Upper lobe of left lung (tissue), 6 donors: ENCODE results near the gene SPATA32. TPM values are rescaled to one million over a fixed set of nuclear protein-coding genes. Genes with fewer than 3 reads are reported as not detected.

Experiments used
- ATAC-seq, 2 donors: fragments of 200-7000 bp; cut with Tn5 transposase; one replicate each; pipeline ENCODE4 v1.9.1; 2022; ENCODE audit warnings: mild to moderate bottlenecking in 2 of 2, moderate library complexity in 2 of 2; ENCODE audit not compliant: low FRiP score in 2 of 2
- DNase-seq, 2 donors: peaks; one replicate each; pipeline ENCODE4 v3.0.0-alpha.2; 2019 to 2020
- H3K27ac ChIP-seq, 4 donors: fragments of 200-600 bp; sonication (generic); one replicate each; pipeline ENCODE4 v1.5.1; 2016 to 2019
- H3K27me3 ChIP-seq, 4 donors: fragments of 200-600 bp; sonication (generic); one replicate each; pipeline ENCODE4 v1.5.1; 2017 to 2019
- H3K36me3 ChIP-seq, 4 donors: fragments of 200-600 bp; sonication (generic); one replicate each; pipeline ENCODE4 v1.5.1; 2016 to 2019
- H3K4me1 ChIP-seq, 4 donors: fragments of 200-600 bp; sonication (generic); one replicate each; pipeline ENCODE4 v1.5.1; 2018 to 2019
- H3K4me3 ChIP-seq, 4 donors: fragments of 200-600 bp; sonication (generic); one replicate each; pipeline ENCODE4 v1.5.1; 2017 to 2019; ENCODE audit warnings: mild to moderate bottlenecking in 2 of 4, moderate library complexity in 1 of 4
- H3K9me3 ChIP-seq, 4 donors: fragments of 200-600 bp; sonication (generic); one replicate each; pipeline ENCODE4 v1.5.1; 2018 to 2019
- EP300 ChIP-seq, 4 donors: sonication (generic); formaldehyde crosslinking; IDR thresholded peaks; one replicate each; pipeline ENCODE4 v1.5.1; 2017; ENCODE audit warnings: antibody characterized with exemption in 4 of 4, control low read depth in 2 of 4
- POLR2A ChIP-seq, 4 donors: fragments of 450-650 bp; IDR thresholded peaks; one replicate each; pipeline ENCODE4 v1.5.1; 2016 to 2017; ENCODE audit warnings: antibody characterized with exemption in 4 of 4, mild to moderate bottlenecking in 2 of 4
- POLR2AphosphoS5 ChIP-seq, 2 donors: sonication (generic); formaldehyde crosslinking; IDR thresholded peaks; one replicate each; pipeline ENCODE4 v1.5.1; 2017; ENCODE audit warnings: antibody characterized with exemption in 2 of 2
- WGBS, 2 donors: methylation state at CpG; one replicate each; pipeline ENCODE4 v1.1.5; 2017 to 2018; 5-methylcytosine and 5-hydroxymethylcytosine counted together
- total RNA-seq, 6 donors: library from RNA; depleted of rRNA in 4 of 6; stranded (reverse); fragments of >200 nt in 4 of 6; gene quantifications; one replicate each; pipeline versions ENCODE4 v1.1.0 to v1.2.1, GENCODE V29; 2016 to 2021
- TF ChIP-seq, protein P1 (sequence below), 6 experiments: fragments of 450-650 bp in 4 of 6; fragments of 200-600 bp in 2 of 6; sonication (generic) in 2 of 6; IDR thresholded peaks; one replicate each; pipeline ENCODE4 v1.5.1; 2016 to 2019; ENCODE audit warnings: antibody characterized with exemption in 6 of 6
- donor health status: DM: no; HTN: no; CAD: no; lungs with moderate emphysema.
- donor health status: DM: no; HTN: yes; CAD: no; lungs with severe emphysema.

SPATA32 gene
- total RNA-seq, 6 donors from 2014 or later, result 0.20 TPM; not detected in 5

DNA sequence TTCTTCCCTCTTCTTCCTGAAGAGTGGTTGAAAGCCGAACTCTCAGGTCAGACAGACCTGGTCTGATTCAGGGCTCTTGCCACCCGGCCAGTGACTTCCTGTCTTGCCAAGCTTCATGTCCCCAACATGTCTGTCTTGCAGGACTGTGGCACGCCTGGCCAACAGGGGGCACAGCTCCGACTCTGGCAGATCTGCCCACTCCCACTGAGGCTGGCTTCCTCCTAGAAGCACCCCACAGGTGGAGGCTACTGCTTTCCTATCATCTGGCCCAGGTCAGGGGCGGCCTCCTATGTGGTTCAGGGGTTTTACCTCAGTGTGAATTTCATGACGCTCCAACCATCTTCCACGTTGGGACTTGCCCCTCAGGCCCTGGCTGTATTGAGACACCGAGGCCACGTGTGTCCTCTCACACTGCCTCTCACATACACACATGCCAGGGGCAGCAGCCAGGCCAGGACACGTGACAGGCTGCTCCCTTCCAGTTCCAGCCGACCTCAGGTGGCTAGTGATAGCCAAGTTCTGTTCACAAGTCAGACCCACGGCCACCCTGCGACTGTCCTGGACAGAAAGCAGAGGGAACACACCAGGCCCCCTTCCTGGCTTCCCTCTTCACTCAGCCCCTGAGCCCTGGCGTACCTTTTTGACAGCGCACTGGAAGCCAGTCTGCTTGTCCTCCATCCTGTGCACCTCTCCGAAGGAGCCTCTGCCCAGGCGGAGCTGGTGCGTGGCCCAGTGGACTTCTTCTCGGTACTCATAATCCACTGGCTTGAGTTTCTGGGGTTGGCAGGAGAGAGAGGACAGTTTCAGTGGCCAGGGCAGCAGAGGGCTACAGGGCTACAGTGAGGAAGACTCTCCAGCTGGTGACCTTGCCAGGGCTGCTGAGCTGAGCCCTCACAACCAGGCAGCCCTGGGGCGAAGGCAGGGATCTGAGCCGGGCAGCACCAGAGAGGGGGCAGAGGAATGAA lies 22.6 kb upstream of the SPATA32 start:
- H3K4me1 ChIP-seq, result peaks cover 12 to 27% (median 24%) of the 10 kb centered on the region in 4 donors
- DNase-seq (no peak), ATAC-seq (peak in 1 of 2 donors; percentile 25)
- H3K27ac ChIP-seq, result peak overlapping the region in 2 of 4 donors; percentile 11 to 27
- no peaks in the 10 kb centered on the region for H3K9me3 ChIP-seq
- H3K36me3 ChIP-seq, result peaks cover 6 to 82% (median 42%) of the 10 kb centered on the region in 4 donors
- TF ChIP-seq EP300 (IDR thresholded peaks at IDR 0.05) (no peak), POLR2A (IDR thresholded peaks at IDR 0.05) (no peak), POLR2AphosphoS5 (IDR thresholded peaks at IDR 0.05) (no peak)
- TF ChIP-seq, protein P1, sequence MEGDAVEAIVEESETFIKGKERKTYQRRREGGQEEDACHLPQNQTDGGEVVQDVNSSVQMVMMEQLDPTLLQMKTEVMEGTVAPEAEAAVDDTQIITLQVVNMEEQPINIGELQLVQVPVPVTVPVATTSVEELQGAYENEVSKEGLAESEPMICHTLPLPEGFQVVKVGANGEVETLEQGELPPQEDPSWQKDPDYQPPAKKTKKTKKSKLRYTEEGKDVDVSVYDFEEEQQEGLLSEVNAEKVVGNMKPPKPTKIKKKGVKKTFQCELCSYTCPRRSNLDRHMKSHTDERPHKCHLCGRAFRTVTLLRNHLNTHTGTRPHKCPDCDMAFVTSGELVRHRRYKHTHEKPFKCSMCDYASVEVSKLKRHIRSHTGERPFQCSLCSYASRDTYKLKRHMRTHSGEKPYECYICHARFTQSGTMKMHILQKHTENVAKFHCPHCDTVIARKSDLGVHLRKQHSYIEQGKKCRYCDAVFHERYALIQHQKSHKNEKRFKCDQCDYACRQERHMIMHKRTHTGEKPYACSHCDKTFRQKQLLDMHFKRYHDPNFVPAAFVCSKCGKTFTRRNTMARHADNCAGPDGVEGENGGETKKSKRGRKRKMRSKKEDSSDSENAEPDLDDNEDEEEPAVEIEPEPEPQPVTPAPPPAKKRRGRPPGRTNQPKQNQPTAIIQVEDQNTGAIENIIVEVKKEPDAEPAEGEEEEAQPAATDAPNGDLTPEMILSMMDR (IDR thresholded peaks at IDR 0.05), result no peak
- H3K27me3 ChIP-seq, result no peaks in the 10 kb centered on the region
- 82 to 95% methylated on average over 13 to 21 of the region's 21 CpGs for WGBS, 2 donors
- H3K4me3 ChIP-seq, result no peak overlapping the region

DNA sequence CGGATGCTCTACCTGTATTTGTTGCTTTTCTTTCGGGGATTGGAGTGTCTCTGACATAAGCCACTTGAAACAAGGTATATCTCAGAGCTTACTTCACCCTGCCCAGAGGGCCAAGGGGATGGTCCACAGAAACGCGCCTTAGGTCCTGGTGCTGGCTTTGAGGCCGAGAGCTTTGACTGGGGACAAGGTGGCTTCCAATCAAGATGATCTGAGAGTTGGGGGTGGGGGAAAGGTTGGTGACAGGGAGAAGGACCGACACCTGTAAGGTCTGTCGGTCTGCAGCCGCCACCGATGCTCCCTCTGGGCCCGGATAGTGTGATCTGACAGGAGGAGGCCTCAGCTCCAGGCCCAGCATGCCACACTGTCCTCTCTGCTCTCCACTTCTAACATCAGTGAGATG lies 21.8 kb upstream of the SPATA32 start:
- ATAC-seq (no peak), DNase-seq (no peak)
- H3K27ac ChIP-seq, result peak overlapping the region in 3 of 4 donors; percentile 20 to 33 (median 27)
- H3K4me3 ChIP-seq, result no peak overlapping the region
- WGBS, 2 donors, result 84 to 96% methylated on average over 9 to 10 of the region's 10 CpGs
- no peaks in the 10 kb centered on the region for H3K9me3 ChIP-seq
- peaks cover 6 to 75% (median 42%) of the 10 kb centered on the region in 4 donors for H3K36me3 ChIP-seq
- TF ChIP-seq POLR2A (IDR thresholded peaks at IDR 0.05) (no peak), EP300 (IDR thresholded peaks at IDR 0.05) (no peak), POLR2AphosphoS5 (IDR thresholded peaks at IDR 0.05) (no peak)
- TF ChIP-seq, protein P1 (IDR thresholded peaks at IDR 0.05), result no peak
- H3K4me1 ChIP-seq, result peaks cover 12 to 24% (median 22%) of the 10 kb centered on the region in 4 donors
- no peaks in the 10 kb centered on the region for H3K27me3 ChIP-seq

DNA sequence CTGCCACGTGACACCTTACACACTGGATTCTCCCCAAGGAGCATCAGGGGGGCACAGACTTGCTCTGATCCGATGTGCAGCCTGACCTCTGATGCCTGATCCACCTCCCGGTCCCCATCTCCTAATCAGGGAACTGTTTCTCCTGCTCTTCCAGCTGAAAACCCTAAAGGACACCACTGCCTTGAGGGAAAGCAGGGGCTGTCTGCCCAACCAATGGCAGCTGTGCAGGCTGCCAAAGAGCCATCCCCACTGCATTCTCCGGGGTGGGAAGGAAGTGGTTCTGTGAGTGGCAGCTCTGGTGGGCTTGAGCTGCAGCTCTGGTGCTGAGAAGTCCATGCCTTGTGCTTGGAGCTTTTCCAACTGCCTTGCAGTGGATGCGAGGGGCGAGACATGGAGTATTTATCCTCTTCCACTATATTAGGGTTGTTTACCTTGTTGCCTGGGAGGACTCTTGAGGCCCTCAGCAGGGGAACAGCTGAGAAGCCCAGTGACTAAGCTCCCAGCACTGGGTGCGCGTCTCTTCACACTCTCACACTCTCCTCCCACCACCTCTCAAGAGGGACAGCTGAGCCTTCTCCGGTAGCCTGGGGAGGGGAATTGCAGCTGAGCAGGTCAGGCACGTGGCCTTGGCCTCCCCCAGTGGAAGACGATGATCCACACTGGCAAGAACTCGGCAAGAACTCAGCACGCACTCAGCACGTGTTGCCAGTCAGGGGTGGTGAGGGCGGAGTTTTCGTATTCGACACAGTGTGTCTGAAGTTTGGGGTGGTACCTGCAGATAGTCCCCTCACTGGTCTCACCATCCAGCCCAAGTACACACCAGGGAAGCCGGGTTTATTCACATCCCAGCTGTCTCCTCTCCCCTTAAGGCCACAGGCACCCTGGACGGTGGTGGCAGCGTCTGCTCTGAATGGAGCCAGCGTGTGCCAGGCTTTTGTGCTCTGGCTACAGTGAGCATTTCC lies 21.1 kb upstream of the SPATA32 start:
- WGBS, 2 donors, result 66 to 71% methylated on average over 16 to 21 of the region's 21 CpGs
- H3K4me3 ChIP-seq, result no peak overlapping the region
- no peak for TF ChIP-seq EP300 (IDR thresholded peaks at IDR 0.05)
- TF ChIP-seq, protein P1 (IDR thresholded peaks at IDR 0.05), result no peak
- TF ChIP-seq POLR2AphosphoS5 (IDR thresholded peaks at IDR 0.05), result peak in 1 of 2 donors; percentile 33
- peaks cover 6 to 67% (median 41%) of the 10 kb centered on the region in 4 donors for H3K36me3 ChIP-seq
- H3K27ac ChIP-seq, result peak overlapping the region; percentile 20 to 52 (median 30)
- H3K4me1 ChIP-seq, result peaks cover 17 to 27% (median 25%) of the 10 kb centered on the region in 4 donors
- H3K27me3 ChIP-seq, result no peaks in the 10 kb centered on the region
- ATAC-seq (peak; percentile 19 to 82), DNase-seq (peak in 1 of 2 donors; percentile 65)
- no peaks in the 10 kb centered on the region for H3K9me3 ChIP-seq

DNA sequence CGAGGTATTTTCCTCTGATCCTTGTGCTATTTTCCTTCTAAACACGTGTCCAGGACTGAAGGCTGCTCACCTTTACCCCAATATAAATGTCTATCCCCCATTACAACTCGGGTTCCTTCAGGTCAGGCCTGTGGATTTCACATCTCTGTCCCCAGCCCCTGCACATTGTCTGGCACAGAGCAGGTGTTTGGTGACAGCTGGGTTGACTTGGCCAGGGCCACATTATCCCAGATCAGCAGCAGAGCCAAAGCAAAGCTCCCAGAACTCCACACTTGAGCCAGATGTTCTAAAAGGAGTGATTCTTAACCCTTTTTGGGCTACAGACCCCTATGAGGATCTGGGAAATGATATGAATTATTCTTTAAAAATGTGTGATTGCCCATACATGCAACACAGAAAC lies 18.0 kb upstream of the SPATA32 start:
- Histone ChIP-seq H3K36me3 (peaks cover 6 to 39% (median 22%) of the 10 kb centered on the region in 4 donors), H3K4me1 (peaks cover 27 to 32% (median 29%) of the 10 kb centered on the region in 4 donors), H3K9me3 (no peaks in the 10 kb centered on the region), H3K4me3 (no peak overlapping the region), H3K27me3 (no peaks in the 10 kb centered on the region), H3K27ac (no peak overlapping the region)
- WGBS, 2 donors, result 60 to 78% methylated on average over 3 of the region's 3 CpGs
- no peak for ATAC-seq
- TF ChIP-seq POLR2A (IDR thresholded peaks at IDR 0.05) (no peak), EP300 (IDR thresholded peaks at IDR 0.05) (no peak), POLR2AphosphoS5 (IDR thresholded peaks at IDR 0.05) (no peak)
- TF ChIP-seq, protein P1 (IDR thresholded peaks at IDR 0.05), result no peak
- DNase-seq, result no peak
